ENCODE measurements around the gene DHX29.

Gene DHX29

GRCh38 chr5:55232271-55232984 is 75.1 kb downstream of the DHX29 start:
- peak; percentile 27 for DNase-seq

- DNase-seq: no peak
Observed at GRCh38 chr5:55231919-55232270, 75.6 kb downstream of the DHX29 start.

- DNase-seq: no peak
Observed at GRCh38 chr5:55231029-55231918, 76.2 kb downstream of the DHX29 start.

DNA sequence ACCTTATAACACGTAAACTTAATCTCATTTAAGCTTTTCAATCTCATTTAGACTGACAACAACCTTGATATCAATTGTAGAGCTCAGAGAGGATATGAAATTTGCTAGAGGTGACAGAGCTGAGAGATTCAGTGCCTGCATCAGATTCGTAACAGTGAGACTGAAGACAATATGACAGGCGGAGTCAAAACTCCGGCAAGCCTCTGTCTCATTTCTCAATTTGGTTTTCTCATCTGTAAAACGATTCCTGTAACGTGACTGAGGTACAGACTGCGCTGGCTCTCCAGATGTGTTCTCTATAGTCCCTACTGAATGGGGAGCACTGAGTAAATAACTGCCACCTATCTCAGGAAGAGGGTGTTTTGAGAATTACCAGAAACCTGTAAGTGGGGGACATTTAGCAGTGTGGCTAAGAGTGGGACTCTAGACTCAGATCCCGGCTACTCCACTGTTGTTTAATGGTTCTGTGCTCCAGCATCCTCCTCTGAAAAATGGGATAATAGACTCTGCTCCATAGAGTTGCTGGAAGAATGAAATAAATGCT is 77.3 kb downstream of the DHX29 start:
- no peak for DNase-seq

DNA sequence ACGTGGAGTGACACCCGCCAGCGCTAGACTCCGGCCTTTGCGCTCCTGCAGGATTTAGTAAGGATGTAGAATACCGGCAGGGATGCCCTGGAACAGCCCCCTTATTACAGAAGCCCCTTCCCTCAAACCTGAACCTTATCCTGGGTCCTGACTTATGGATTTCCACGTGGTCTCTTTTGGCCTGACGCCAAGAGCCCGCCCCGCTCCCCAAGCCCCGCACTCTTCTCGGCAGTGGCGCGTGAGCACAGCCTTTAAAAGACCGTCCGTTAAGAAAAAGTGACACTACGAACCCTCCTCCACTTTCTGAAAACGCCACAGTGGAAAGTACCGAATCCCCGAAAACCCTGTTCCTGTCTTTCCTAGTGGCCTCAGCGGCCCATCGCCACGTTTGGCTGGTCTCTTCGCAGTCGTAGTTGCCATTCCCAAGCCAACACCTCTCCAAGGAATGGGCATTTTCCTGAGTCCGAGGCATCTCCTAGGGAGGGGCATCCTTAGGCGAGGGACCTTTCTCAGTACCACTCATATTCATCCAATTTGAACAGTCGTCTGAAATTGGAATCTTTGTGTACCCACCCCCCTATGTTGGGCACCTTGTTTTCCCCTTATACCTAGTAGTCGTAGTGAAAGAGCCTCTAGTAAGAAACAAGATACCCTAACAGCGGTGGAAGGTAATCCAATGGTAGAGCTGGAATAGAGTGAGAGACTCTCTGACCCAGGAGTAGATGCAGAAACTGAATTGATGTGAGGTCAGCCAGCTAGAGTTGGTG is 79.6 kb downstream of the DHX29 start:
- DNase-seq: no peak

DNA sequence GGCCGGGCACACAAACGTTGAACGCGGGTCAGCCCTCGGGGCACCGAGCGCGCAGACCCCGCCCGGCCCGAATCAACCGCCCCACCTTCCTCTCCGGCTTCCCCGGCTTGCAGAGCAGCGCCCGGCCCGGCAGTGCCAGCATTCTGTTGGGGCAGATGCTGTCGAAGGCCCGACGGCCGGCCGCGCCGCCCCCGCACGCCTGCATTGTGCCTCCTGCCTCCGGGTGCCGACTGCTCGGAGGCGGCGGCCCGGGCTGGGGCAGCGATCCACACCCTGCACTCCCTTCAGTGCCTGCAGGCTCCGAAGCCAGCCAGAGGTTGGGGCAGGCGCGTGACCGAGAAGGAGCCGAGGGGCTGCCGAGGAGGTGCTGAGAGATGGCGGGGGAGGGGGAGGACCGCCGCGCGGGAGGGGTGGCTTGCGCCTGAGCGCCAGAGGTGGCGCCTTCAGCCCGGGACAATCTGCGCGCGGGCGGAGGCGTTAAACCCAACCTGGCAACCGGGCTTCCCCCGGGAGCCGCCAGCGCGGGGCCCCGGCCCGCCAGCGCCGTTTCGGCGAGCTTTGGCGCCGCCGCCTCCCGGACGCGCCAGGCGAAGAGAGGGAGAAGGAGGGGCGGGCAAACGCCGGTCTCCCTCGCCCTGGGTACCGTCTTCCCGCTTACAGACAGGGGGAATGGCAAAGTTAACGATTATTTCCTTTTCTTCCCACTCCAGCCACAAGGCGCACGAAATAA is 80.4 kb downstream of the DHX29 start, which contains the start of gene MCIDAS:
MCIDAS (minus strand) TSS at position 382 of the 730 bp plus-strand sequence; CDS start at position 205, 177 bp downstream.
- DNase-seq: peak; percentile 26

DNA sequence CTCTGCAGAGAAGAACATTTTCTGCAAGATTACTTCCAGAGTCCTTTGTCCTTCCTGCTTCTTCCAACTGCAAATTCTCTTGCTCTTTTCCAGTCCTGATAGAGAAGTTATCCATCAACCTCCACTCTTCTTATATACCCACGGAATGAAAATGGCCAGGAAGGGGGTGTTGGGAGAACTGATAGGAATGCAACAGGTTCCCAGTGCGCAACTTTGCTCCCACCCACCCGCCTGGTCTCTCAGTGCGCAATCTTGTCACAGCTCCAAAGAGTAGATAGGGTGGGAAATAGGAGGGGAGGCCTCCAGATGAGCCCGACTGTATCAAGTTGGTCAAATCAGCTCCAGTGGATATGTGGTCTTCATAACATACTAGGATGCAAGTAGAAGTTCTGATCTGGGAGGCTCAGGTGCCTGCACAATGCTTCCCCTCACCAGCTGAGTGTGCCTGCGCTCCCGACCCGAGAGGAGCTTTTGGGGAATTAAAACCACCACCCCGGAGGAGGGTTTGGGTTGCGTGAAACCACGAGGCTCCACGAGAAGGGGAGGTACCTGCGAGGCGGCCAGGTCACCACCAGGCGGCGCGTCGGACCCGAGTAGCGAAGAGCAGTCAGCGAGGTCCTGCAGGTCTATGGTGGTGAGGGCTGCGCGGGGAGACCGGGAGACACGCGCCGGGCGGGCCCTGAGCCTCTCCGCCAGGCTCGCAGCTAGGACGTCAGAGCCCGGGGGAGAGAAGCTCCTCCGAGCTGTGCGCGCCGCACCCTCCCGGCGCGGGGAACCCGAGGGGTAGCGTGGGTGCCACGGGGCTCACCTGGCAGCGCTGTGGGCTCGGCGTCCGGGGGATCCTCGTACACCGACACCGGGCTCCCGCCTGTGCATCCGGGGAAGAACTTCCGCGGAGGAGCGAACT is 81.2 kb downstream of the DHX29 start:
- peak; percentile 20 for DNase-seq

- DNase-seq: no peak
Observed at GRCh38 chr5:55225346-55225745, 82.1 kb downstream of the DHX29 start.

- DNase-seq: no peak
Observed at GRCh38 chr5:55223812-55224240, 83.7 kb downstream of the DHX29 start.

DNA sequence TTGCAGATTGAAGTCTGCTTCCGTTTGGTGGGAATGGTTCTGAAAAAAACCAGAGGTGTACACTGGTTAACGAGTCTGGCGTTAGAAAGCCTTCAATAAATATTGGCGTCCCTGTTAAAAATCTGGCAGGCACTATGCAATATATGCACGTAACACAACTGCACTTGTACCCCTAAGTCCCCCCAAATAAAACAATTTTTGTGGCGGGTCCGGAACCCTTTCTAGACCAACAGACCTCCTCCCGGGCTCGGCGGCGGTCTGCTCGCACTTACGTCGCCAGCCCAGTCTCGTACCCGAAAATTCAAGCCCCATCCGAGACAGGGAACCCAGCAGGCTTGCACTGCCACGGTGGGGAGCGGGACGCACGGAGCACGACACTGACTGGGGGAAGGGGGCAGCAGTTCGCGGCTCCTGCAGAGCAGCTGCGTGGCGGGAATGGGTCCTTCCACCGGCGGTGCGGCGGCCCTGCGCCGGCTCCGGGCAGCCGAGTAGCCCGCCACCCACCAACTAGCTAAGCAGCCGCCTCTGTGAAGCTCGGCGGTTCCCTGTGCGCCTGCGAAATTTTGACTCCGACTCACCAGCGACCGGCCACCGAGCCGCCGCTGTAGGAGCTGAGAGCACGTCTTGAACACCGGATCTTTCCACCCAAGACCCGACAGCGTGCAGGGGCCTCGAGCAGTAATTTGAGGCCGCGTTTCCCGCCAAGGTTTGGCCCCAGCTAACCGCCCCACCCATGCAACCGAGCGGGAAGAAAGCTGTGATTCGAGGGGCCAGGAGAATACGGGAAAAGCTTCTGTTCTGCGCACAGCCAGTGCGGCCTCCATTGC is 84.3 kb downstream of the DHX29 start:
- no peak for DNase-seq

DNA sequence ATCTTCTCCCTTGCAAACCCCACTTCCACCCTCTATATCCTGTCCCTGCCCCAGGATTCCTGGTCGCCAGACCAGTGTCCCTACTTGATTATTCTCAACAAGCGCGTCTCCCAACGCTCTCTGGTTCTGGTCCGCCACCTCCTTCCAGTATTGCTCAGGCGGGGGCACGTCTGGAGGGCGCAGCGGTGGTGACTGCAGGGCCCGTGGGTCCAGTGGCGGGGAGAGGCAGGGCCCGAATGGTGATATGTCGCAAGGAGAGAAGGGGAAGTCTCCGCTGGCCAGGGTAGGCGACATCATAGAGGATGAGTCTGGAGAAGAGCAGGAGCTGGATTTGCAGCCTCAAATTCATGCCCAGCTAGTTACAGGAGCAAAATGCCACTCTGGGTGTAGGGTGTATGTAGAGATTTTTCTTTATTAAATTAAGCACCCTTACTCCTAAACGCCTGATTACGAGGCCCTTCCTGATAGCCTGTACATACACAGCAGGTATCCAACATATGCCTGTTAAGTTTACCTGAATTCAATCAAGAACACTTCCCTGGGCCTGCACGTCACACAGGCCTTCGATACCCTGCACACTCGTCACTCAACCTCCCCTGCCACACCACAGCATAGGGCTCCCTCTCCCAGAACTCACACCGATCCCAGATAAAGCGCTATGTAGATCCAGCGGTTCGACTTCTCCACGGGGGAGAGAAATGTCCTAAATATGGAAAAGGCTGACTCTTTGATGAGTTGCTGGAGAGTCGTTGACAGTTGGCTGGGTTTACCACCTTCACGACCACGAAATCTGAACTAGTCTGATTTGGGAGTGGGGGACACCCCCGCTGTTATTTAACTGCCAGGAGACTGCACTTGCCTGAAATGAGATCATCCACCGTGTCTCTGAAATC is 85.2 kb downstream of the DHX29 start:
- DNase-seq: no peak

GRCh38 chr5:55220433-55221185 is 86.9 kb downstream of the DHX29 start:
- no peak for DNase-seq

DNA sequence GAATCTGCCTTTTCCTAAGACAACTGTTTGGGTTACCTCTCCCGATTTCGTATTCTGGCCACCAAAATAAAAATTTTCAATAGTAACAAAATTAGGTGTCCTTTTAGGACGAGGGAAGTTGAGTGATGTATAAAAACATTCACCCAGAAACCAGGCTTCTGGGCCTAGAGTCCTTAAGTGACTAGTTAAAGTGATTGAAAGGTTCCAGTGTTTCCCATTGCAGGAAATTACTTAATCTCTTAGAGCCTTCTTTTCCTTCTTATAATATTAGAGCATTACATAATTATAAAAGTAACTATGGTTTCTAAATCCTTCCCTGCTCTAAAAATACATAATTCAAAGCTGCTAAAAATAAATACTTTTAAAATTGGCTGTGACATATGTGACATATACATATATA is 87.7 kb downstream of the DHX29 start:
- no peak for DNase-seq

GRCh38 chr5:55218967-55219366 is 88.5 kb downstream of the DHX29 start:
- DNase-seq: no peak

- no peak for DNase-seq
Observed at GRCh38 chr5:55211184-55211874, 96.2 kb downstream of the DHX29 start.

Data from kidney glomerular epithelial cell (primary cell).